ENCODE measurements around the gene PLEKHA7.
"Not testable (repeated sequence)": the region's sequence is repeated elsewhere in the genome, so short reads cannot be mapped to it uniquely, and the experiment has no call there.

PLEKHA7 gene

DNA sequence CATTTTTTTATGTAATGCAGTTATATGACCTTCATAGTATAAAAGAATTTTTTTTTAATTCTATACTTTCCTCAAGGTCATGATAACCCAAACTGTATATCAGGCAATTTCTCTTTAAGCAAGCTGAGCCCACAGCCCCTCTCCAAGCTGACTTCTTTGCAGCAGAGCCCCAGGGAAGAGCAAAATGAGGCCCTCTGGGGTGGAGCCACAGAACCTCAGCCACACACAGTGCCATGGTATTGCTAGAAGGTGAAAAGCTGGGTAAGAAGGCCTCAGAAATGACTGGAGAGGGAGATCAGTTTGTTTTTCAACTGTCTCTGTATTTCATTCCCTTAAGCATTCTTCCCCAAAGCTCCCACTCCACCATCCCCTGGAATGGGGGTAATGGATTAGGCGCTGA lies 108.8 kb downstream of the PLEKHA7 start:
- no peak for DNase-seq

DNA sequence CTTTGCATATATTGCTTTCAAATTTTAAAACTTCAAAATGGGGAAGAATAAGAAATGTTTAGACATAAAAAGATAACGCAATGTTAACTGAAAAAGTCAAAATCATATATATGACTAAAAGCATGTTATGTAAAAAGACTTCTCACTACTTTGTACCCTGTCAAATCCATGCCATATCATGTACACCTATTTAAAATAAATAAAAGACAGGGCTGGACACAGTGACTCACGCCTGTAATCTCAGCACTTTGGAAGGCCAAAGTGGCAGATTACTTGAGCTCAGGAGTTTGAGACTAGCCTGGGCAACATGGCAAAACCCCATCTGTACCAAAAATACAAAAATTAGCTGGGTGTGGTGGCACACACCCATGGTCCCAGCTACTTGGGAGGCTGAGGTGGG lies 109.5 kb downstream of the PLEKHA7 start:
- DNase-seq = not testable (repeated sequence)

DNA sequence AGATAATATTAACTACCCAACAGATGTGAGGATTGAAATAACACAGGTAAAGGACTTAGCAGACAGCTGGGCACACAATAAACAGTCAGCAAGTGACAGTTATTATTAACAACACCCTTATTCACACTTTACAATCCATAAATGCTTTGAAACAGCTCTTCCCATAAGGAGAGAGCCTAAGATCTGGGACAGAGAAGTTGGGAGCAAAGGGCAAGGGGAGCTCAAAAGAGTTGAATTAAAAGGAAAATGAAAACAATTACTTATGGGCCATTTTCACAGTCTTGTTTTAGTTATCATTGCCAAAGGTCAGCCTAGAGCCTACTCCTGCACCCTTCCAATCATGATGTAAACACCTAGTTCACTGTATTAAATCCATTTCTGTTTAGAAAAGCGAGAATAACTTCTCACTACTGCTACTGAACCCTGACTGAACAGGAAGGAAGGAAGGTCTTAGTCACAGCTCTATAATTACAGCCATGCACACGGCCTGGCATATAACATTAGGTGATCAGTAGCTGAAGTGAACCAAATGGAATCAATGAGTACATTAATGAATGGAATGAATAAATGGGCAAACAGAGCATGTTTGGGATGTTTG lies 111.3 kb downstream of the PLEKHA7 start:
- DNase-seq = no peak

DNA sequence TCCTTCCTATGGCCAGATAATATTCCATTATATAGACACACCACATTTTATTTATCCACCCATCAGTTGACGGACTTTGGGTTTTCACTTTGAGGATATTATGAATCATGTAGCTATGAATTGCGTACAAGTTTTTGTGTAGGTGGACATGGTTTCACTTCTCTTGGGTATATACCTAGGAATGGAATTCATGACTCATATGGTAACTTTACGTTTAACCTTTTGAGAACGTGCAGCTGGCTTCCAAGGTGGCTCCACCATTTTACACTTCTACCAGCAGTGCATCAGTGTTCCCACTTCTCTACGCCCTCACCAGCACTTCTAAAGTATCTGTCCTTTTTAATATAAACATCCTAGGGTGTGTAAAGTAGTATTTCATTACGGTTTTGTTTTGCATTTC lies 112.0 kb downstream of the PLEKHA7 start:
- DNase-seq = no peak

DNA sequence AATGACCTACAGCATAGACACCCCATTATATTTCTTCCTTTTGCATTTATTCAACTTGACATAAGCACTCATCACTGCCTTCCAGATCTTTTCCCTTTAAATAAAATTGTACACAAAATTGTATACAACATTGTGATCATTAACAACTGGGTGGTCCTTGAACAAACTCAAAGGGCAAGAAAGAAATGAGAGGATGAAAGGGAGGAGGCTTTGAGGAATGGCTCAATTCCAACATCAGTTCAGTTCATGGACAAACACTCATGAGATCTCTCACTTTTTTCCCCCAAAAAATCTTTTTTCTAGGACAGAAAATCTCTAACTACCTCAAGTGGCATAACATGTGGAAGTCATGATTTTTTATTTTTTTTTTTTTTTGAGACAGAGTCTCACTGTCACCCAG lies 113.7 kb downstream of the PLEKHA7 start:
- no peak for DNase-seq

DNA sequence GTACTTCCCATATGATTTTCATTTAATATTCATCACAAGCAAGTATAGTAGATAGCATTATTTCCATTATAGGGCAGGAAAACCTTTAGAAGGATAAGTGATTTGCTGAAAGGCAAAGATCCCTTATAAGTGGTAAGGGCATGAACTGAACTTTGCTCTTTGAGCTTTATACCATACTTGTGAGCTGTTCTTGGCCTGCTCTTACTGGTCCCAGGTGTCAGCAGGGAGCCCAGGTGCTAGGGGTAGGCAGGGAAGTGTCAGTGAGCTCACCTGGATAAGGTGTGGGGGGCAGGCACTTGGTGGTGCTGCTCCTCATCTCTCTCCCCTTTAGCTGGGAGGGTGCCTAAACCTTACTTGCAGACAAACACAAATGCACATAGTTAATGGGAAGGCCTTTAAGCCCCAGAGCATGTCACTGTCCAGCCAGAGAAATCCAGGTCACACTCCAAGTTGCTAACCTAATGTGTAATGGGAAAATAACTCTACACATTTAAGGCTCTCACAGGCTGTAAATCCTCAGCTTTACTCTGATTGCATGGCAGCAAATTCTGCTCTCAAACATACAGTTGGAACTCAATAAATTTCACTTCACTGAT lies 114.4 kb downstream of the PLEKHA7 start:
- no peak for DNase-seq

DNA sequence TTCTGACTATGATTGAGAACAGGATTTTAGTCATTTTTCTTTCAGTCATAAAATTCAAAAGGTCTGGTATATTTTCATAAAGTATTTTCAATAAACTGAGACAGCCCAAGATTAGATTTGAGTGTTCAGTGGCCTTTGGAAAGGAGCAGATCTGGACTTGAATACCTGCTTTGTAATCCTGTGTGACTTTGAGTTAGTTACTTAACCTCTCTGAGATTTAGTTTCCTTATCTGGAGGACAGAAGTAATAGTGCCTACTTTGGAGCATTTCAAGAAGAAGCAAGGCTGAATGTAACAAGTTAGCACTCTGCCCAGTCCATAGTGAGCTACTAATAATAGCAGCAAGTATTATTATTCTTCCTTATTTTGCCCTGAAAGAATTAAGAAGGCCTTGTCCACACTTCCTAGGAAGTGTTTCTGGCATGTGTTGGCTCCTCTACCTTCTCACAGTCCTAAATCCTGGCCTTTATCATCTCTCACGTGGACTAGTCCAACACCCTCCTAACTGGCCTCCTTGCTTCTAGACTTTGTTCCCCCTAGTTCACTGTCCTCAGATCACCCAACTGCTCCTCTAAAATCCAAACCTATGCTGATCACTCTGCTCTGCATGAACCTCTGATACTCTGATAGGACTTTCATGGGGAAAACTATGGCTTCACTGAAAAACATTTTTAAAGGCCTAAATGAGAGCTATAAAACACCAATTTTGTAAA lies 115.8 kb downstream of the PLEKHA7 start:
- DNase-seq = no peak

DNA sequence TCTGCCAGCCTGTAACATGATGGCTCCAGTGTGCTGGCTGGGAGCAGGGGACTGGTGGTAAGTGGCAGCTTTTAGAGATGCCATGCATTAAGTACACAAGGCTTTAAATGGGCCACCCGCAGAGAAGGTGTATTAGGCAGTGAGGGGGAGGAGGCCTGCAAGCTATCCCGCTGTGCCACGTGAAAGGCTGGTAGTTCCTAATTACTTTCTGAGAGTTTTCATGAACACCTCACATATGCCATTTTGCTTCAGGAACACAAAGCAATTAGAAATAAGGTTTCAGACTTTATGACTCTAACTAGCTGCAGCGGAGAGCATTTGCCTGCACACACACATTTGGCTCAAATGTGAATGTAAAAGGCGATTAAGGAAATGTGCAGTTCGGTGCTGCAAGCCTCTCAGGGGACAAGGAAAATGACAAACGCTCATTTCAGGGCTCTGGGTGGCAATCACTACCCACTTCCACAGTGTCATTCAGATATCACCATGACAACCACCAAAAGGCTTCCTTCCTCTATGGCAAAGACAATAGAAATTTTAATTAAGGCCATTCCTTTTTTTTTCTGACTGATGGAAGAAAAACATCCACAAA lies 116.6 kb downstream of the PLEKHA7 start:
- no peak for DNase-seq

DNA sequence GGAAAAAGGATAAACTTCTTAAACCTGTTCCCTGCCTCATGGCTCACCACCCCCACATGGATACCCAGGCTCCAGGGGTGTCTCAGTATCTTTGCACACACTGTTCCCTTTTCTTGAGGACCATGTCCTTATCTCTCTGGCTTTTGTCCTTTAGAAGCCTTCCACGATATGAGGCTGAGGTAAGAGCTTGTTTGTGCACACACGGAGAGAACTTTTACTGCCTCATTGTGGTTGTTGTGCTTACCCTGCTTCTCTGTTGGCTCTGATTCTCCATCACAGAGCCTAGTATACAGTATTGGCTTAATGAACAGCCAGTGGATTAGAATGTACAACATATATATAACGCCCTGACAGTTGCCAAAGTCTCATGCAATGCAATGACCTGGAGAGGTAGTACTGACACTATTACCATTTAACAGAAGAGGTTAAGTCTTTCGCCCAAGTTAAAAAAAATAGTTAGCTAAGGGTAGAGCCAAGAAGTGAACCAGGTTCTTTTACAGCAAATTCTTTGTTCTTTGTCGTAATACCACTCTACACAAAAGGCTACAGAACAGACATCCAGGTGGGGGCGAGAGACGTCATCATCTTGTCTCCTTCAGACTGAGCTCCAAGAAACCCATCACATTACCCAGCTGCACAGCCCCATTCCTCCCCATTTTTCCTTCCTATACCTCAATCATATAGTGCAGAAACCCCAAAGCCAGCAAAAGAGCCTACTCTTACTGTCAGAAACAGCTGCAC lies 117.3 kb downstream of the PLEKHA7 start:
- DNase-seq = no peak

DNA sequence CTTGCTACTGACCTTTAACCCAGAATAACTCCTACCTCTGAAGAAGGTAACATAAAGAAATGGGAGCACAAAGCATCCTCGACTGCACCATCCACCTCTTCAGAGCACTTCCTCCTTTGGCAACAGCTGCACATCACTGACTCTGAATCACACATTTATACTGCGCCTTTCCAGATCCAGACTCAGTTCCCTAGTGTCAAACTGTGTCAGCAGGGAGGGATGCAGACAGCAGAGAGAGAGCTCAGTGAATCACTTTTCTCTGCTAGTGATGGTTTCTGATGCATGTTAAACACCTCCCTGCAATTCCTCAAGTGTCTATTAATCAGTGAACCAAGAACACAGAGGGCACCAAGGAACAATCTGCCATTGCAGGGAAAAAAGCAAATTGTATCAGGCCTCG lies 118.9 kb downstream of the PLEKHA7 start:
- DNase-seq = no peak

DNA sequence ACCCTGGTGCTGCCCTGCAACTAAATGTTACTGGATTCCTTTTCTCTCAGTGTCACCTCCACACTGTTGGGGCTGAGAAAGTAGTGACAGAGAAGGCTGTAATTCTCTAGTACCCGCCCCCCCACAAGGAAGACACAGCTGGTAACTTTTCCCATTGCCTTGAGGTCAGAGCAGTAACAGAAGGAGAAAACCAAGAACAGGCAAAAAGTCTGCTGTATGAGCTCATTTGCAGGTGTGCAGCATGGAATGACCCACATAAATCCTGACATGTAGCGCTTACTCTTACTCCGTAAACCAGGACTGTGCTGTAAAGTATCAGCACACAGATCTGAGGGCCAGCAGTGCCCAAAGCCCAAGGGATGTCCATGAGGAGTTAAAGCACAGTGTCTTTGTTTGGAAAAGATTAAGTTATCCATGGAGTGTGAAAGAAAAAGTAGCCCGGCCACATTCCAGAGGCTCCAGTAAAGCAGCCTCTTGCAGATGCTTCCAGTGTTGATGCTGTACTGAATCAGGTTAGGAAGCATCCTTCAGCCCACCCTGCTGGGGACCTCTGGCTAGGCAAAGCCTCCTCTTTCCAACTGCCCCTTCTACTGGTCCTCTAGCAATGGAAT lies 120.7 kb downstream of the PLEKHA7 start:
- no peak for DNase-seq

DNA sequence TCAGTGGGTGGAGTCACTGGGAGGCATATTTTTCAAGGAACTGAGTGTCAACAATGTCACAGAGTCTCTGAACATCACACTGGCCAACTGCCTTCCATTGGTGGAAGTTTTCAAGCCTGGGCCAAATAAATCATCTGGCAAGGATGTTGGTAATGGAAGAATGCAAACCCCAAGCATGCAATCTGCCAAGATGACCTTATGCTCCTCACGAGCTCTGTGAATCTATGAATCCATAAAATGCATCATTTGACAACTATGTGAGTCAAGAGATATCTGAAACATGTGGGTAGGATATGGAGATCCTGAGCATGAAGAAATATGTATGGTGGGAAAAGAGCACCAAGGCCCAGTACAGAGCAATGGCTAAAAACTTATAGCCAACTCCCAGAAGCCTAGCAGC lies 122.2 kb downstream of the PLEKHA7 start:
- no peak for DNase-seq

DNA sequence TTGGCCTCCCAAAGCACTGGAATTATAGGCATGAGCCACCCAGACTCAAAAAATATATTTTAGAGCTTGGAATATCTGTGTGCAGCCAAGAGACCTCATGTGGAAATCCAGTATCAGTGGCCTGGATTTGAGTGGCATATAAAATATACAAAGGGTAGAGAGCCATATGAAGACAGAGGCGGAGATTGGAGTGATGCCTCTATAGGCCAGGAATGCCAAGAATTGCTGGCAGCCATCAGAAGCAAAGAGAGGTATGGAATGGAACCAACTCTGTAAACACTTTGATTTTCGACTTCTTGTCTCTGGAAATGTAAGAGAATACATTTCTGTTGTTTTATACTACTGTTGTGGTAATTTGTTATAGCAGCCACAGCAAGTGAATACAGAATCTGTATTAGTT lies 123.0 kb downstream of the PLEKHA7 start:
- no peak for DNase-seq

DNA sequence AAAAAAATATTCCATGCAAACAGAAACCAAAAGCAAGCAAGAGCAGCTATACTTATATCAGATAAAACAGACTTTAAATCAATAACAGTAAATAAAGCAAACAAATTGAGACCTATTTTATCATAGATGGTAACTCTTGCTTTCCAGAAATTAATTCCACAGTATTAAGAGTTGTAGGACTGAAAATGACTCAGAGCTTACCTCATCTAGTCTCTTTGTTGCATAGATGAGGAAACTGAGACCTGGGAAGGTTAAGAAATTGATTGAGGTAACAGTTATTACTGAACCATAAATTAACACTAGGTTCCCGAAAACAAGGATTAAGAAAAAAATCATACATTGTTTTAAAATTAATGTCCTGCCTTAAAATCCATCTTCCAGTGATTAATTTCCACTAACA lies 123.8 kb downstream of the PLEKHA7 start:
- no peak for DNase-seq

DNA sequence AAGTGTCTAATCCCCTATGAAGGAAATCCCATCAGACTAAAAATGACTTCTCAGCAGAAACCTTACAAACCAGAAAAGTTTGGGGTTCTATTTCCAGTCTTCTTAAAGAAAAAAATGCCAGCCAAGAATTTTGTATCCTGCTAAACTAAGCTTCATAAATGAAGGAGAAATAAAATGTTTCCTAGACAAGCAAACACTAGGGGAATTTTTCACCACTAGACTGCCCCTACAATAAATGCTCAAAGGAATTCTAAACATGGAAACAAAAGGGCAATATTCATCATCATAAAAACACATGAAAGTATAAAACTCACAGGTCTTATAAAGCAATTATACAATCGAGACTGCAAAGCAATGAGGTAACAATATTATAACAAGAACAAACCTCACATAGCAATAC lies 124.3 kb downstream of the PLEKHA7 start:
- DNase-seq = no peak

DNA sequence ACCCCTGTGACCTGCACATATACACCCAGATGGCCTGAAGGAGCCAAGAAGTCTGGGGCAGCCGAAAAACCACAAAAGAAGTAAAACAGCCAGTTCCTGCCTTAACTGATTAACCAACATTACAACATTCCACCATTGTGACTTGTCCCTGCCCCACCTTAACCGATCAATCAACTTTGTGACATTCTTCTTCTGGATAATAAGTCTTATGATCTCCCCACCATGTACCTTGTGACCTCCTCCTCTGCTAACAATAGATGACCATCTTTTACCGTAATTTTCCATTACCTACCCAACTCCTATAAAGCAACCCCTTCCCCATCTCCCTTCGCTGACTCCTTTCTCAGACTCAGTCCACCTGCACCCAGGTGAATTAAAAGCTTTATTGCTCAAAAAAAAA lies 125.2 kb downstream of the PLEKHA7 start:
- DNase-seq = not testable (repeated sequence)

DNA sequence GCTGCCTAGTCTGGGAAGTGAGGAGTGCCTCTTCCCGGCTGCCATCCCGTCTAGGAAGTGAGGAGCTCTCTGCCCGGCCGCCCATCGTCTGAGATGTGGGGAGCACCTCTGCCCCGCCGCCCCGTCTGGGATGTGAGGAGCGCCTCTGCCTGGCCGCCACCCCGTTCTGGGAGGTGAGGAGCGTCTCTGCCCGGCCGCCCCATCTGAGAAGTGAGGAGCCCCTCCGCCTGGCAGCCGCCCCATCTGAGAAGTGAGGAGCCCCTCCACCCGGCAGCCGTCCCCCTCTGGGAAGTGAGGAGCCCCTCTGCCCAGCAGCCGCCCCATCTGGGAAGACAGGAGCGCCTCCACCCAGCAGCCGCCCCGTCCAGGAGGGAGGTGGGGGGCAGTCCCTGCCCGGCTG lies 126.3 kb downstream of the PLEKHA7 start:
- not testable (repeated sequence) for DNase-seq

DNA sequence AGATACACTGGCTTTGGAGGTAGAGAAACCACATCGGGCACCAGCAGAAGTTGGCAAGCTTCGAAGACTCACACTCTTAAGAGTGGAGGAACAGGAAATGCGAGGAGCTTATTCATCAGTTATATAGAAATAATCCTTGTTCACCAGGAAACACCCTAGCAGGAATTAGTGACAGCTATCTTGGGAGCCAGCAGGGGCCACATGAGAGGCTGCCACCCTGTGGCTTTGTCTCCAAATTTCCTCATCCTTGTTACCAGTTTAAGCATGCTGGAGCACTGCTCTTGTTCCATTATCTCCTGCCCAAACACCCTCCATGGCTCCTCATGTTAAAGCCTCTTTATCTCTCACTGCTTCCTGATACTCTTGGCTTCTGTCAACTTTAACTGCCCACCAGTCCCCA lies 131.0 kb downstream of the PLEKHA7 start:
- DNase-seq = no peak

DNA sequence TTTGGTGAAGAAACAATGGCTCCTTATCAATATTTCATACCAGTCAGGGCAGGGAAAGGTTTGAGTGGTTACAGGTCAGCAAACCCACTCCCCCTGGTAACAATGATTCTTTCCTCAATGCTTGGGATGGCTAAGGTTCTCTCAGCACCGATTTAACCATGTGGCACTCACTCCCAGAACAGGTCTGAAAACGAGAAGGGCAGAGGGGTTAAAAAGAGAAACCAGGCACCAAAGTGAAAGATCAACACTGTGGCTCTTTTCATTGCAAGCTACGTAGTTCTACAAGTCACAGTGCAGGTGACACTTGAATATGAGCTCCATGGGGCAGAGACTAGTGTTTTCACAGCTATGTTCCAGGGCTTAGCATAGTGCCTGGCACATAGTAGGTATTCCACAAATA lies 132.4 kb downstream of the PLEKHA7 start:
- no peak for DNase-seq

DNA sequence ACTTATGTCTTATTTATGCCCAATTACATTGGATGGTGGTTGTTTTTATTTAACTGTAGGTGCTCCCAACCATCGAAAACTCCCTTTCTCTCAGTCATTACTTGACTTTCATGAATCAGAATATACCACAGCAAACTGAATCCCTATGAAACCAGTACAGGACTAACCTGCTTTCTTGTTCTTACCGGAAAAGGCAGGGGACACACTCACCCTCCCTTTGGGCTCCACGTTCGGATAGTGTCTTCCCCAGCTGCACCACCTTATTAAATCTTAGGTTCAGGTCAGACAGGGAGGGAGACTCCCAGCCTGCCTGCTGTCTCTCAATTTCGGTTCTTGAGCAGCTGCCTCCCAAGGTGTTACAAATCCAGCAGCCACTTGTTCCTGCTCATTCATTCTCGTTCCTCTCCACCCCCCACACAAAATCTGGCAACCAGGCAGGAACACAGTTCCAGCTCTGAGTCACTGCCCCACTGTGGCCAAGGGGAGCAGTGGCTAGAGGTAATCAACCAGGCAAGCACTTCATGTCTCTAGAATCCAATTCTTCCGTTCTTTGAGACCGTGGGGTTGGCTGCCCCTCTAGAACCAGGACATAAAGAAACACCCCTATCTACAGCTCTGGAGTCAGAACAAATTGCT lies 133.0 kb downstream of the PLEKHA7 start:
- peak; percentile 48 for DNase-seq

DNA sequence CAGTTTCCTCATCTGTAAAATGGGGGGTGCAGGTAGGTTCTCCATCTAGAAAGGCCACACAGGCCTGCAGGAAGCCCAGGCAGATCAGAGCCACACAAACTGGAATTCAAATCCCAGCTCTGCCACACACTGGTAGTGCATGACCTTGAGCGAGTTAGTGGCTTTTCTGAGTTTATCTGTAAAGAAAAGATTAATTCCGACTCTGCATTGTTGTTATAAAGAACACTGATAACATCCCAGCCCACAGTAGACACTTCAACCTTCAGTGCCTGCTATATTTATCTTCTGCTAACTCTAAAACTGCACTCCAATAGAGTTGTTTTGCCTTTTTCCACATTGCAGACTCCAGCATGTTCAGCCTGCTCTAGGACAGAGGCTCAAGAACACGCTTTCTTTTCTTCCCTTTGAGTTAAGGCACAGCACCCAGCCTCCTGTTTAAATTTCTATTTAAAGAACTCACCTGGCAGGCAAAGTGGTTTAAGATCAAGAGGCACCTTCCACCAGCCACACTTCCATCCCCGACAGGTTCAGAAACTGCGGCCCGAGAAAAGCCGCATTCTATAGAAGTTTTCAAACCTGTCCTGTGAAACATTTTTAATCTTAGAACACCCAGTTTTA lies 133.9 kb downstream of the PLEKHA7 start:
- no peak for DNase-seq

DNA sequence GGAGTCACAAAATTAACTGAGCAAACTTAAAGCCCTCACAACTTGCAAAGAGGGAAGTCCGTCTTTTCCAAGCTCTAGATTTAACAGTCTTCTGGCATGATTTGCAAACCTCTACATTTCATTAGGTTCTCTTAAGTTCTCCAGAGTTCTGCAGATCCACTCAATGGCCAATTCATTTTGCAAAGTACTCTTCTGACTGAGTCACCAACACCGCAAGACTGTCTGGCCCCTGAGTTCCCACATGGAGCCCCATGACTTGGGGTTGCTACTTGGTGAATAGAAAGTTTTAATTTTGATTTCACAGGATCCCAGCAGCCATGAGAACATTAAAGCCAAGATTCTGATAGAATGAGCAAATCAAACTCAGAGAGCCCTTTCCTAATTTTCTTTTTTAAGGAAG lies 134.5 kb downstream of the PLEKHA7 start:
- DNase-seq = no peak

Data from right hindlimb (tissue), 1 donor.